IPS-18a (cell line): ENCODE measurements around the gene PPP2R5C.
A peak's percentile ranks its signal among the peaks of the same experiment; 100 is the strongest.

Experiments
- H3K27ac ChIP-seq: one replicate; pipeline ENCODE4 v1.5.1; 2013; ENCODE audit warnings: low read length
- H3K27me3 ChIP-seq: one replicate; pipeline ENCODE4 v1.6.1; 2013; ENCODE audit warnings: mild to moderate bottlenecking, low read length; ENCODE audit not compliant: control insufficient read depth, insufficient read depth
- H3K36me3 ChIP-seq: one replicate; pipeline ENCODE4 v1.6.1; 2013; ENCODE audit warnings: low read depth, low read length; ENCODE audit not compliant: control insufficient read depth
- H3K4me1 ChIP-seq: one replicate; pipeline ENCODE4 v1.6.1; 2013; ENCODE audit warnings: low read depth, low read length; ENCODE audit not compliant: control insufficient read depth
- H3K4me3 ChIP-seq: one replicate; pipeline ENCODE4 v1.5.1; 2013; ENCODE audit warnings: low read length
- H3K9ac ChIP-seq: one replicate; pipeline ENCODE4 v1.6.1; 2013; ENCODE audit warnings: mild to moderate bottlenecking, low read length, moderate library complexity
- H3K9me3 ChIP-seq: one replicate; pipeline ENCODE4 v1.6.1; 2013; ENCODE audit warnings: low read depth, low read length; ENCODE audit not compliant: control insufficient read depth

PPP2R5C gene

DNA sequence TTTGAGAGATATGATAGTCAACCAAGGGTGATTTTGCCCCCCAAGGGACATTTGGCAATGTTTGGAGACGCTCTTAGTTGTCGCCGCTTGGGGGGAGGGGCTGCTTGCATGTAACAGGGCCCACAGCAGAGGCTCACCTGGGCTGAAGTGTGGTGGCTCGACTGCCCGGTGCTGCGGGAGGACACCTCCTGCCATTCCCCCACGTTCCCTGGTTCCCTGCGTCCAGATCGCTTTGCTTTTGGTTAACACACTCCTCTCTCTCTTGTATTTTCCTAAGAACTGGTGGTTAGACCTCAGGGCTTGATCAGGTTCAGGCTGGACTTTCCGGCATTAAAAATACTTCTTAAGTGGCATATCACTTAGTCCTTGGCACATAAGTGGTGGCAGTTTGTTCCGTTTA lies 18.9 kb downstream of the PPP2R5C start:
- Histone ChIP-seq H3K4me3 (peak overlapping the region; percentile 68), H3K9me3 (no peaks in the 10 kb centered on the region), H3K4me1 (peaks cover 6% of the 10 kb centered on the region), H3K27me3 (peaks cover 37% of the 10 kb centered on the region), H3K36me3 (no peaks in the 10 kb centered on the region), H3K27ac (no peak overlapping the region), H3K9ac (no peak overlapping the region)

DNA sequence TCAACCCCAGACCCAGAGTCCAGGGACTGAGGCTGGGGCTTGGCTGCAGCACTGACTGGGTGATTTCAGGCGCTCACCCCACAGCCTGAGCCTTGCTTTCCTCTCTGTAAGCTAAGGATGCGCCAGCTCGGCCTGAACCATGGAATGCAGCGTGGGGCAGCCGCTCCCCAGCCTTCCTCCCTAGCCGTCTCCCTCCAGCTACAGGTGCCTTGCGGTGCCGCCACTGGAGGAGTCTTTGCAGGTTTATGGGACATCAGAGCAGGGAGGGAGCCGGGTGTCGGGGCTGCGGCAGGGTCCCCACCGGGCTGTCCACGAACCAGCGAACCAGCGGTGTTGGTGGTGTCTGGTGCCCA lies 19.4 kb downstream of the PPP2R5C start:
- no peak overlapping the region for H3K27ac ChIP-seq
- H3K9ac ChIP-seq, result no peak overlapping the region
- peak overlapping the region; percentile 68 for H3K4me3 ChIP-seq
- H3K27me3 ChIP-seq, result peaks cover 37% of the 10 kb centered on the region
- H3K36me3 ChIP-seq, result no peaks in the 10 kb centered on the region
- peaks cover 6% of the 10 kb centered on the region for H3K4me1 ChIP-seq
- H3K9me3 ChIP-seq, result no peaks in the 10 kb centered on the region

DNA sequence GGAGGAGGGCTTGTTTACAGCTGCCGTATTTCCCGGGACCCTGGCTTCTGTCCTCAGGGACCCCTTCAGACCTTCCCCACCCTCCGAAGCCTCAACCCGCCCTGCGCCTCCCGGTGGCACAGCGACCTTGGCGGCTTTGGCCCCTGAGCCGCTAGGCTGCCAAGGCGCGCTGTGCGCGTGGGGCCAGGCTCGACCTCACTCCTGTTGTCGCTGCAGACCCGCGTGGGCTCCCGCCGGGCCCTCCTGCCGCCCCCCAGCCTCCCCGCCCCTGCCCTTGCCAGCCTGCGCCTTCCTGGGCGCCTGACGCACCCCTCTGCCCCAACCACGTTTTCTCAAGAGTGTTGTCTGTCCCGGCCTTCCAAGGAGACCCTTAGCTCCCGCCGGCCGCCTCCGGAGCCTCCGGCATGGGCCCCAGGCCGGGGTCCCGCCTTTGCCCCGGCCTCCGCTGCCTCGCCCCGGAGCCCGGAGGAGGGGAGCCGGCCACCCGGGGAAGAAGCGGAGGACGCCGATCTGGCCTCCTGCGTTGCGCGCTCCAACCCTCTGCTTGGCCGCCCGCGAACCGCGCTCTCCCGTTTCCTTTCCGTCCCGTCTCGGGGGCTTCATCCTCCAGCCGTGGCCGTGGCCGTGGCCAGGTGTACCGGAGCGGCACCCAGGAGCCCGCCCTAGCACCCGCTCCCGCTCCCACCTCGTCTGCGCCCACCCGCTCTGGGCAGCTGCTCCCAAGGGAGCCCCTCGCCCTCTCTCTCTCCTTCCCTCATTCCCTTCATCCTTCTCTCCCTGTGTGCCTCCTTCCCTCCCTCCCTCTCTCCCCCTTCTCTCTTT lies 19.9 kb downstream of the PPP2R5C start:
- Histone ChIP-seq H3K36me3 (no peaks in the 10 kb centered on the region), H3K4me1 (peaks cover 6% of the 10 kb centered on the region), H3K9ac (no peak overlapping the region), H3K9me3 (no peaks in the 10 kb centered on the region), H3K4me3 (peak overlapping the region; percentile 68), H3K27me3 (peaks cover 37% of the 10 kb centered on the region), H3K27ac (no peak overlapping the region)

DNA sequence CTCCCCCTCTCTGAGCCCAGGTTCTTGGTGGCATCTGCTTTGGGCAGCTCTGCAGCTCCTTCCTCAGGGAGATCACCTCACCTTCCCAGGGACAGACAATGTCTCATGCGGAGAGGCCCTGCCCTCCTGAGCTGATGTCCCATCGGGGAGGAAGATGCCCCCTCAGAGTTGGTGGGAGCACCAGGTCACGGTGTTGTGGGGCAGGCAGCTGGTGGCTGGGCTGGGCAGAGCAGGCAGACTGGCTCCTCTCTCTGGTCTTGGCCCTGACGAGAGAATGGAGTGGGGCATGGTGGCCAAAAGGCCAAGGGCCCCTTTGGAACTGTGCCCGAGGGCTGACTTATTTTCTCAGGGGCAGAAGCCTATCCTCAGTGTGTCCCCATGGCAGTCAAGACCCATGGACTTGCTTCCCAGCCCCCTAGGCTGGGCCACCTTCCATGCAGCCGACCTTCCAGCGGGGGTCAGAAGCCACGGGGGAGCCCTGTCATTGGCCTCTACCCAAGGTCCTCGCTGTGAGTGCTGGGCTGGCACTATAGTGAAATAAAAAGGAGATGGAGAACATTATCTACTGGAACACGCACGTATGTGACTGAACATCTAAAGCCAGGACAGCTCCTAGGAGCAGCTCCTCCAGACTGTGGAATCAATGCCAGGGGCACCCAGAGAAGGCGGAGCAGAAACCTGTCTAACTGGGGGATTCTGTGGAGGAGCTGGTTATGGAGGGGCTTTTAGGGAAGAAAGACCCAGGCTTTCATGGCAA lies 21.9 kb downstream of the PPP2R5C start:
- Histone ChIP-seq H3K9ac (no peak overlapping the region), H3K27me3 (peaks cover 34% of the 10 kb centered on the region), H3K27ac (no peak overlapping the region), H3K36me3 (no peaks in the 10 kb centered on the region), H3K9me3 (no peaks in the 10 kb centered on the region), H3K4me1 (peaks cover 6% of the 10 kb centered on the region), H3K4me3 (no peak overlapping the region)

DNA sequence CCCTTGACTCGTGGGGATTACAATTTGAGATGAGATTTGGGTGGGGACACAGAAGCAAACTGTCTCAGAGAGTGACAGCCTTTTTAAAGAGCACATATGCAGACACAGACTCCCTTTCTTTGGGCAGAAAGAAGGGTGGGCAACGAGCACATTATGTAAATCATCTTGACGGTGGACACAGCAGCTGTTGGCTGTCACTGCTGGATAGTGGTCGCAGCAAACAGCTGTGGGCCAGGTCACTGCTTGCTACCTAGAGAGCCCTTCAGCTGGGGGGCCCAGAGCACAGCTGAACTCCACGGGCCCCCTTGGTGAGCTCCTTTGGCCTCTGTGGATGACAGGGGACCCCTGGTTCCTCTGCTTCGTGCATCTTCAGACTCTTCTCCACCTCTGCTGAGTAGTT lies 23.1 kb downstream of the PPP2R5C start:
- no peak overlapping the region for H3K4me3 ChIP-seq
- no peak overlapping the region for H3K9ac ChIP-seq
- no peak overlapping the region for H3K27ac ChIP-seq
- peaks cover 6% of the 10 kb centered on the region for H3K4me1 ChIP-seq
- peaks cover 22% of the 10 kb centered on the region for H3K27me3 ChIP-seq
- no peaks in the 10 kb centered on the region for H3K36me3 ChIP-seq
- H3K9me3 ChIP-seq, result no peaks in the 10 kb centered on the region

DNA sequence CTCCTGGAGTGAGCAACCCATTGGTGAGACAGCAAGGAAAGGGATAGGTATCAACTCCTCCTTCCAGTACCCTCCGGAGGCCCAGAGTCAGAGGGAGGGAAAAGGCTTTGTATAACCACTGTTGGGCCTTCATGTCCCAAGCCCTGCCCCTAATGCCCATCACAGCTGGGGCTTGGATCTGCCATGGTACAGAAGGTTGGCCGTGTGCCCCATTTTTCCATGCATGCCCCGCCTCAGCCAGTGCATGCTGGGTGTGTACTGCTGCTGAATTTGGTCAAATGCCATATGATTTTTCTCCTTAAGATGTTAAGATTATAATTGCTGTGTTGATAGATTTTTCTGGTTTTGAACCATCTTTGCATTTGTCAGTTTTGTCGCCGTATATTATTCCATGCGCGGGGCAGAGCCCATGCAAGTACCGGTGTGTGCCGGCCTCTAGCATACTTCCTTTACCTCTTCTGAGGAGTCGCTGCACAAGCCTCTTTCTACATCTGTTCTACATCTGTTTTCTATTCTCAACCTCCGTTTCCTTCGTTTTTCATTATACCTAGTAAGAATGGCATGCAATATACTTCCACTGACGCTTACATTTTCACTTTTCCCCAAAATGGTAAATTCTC lies 26.6 kb downstream of the PPP2R5C start:
- no peaks in the 10 kb centered on the region for H3K9me3 ChIP-seq
- no peaks in the 10 kb centered on the region for H3K4me1 ChIP-seq
- H3K9ac ChIP-seq, result no peak overlapping the region
- no peaks in the 10 kb centered on the region for H3K27me3 ChIP-seq
- no peaks in the 10 kb centered on the region for H3K36me3 ChIP-seq
- H3K4me3 ChIP-seq, result no peak overlapping the region
- H3K27ac ChIP-seq, result no peak overlapping the region

DNA sequence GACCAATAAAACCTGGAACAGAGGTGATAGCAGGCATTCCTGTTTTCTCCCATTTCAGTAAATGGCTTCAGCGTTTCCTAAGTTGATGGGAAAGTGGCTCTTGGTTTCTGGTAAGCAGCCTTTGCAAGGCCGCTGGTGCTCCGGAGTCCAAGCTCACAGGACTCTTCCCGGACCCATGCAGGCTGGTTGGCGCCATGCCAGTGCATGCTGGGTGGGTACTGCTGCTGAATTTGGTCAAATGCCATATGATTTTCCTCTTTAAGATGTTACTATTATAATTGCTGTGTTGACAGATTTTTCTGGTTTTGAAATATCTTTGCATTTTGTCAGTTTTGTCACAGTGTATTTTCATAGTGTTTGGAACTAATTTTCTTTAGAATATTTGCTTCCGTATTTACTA lies 27.7 kb downstream of the PPP2R5C start:
- Histone ChIP-seq H3K4me1 (no peaks in the 10 kb centered on the region), H3K4me3 (no peak overlapping the region), H3K27me3 (no peaks in the 10 kb centered on the region), H3K27ac (no peak overlapping the region), H3K9me3 (no peaks in the 10 kb centered on the region), H3K36me3 (no peaks in the 10 kb centered on the region), H3K9ac (no peak overlapping the region)

DNA sequence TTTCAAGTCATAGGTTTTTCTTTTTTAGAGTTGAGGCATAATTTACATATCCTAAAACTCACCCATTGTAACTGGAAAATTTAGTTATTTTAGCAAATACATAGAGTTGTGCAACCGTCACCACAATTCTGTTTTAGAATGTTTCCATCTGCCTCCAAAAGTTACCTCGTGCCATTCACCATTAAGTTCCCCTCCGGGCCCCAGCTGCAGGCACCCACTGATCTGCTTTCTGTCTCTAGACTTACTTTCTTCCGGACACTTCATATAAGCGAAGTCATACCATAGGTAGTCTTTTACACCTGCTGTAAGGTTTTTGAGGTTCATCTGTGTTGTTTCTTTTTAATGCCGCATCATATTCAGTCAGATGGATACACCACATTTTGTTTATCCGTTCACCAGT lies 28.7 kb downstream of the PPP2R5C start:
- Histone ChIP-seq H3K27ac (no peak overlapping the region), H3K9ac (no peak overlapping the region)

DNA sequence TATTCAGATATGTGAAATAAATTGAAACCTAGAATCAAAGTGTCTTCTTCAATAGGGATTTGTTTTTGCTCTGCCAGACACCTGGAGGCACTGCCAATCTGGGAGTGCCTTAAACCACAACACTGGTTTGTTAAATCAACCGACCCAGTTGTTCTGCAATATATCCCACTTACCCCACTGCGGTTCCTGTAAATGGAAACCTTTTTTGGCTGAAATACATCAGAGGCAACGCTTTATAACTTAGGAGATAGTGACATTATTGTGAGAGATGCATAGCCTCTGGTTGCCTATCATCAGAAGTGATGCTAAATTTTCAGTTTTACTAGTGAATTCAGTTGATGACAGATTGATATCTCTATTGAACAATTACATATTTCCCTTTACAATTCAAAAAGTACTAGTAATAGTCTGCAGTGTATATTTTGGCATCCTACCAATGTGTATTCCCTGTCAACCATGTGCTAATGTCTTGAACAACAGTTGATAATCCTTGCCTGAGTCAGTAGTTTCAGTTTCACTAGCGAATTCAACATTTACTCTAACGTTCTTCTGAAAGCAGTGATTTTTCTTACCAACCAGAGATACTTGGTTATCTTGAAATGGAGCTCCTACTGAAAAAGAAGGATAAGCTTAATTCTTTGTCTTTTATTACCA lies 30.5 kb downstream of the PPP2R5C start:
- Histone ChIP-seq H3K9ac (no peak overlapping the region), H3K4me3 (no peak overlapping the region), H3K36me3 (no peaks in the 10 kb centered on the region), H3K27me3 (no peaks in the 10 kb centered on the region), H3K9me3 (no peaks in the 10 kb centered on the region), H3K27ac (no peak overlapping the region), H3K4me1 (no peaks in the 10 kb centered on the region)

More for the DNA sequence above, 28.7 kb downstream of the PPP2R5C start:
- Histone ChIP-seq H3K4me3 (no peak overlapping the region), H3K4me1 (no peaks in the 10 kb centered on the region), H3K36me3 (no peaks in the 10 kb centered on the region), H3K27me3 (no peaks in the 10 kb centered on the region), H3K9me3 (no peaks in the 10 kb centered on the region)

DNA sequence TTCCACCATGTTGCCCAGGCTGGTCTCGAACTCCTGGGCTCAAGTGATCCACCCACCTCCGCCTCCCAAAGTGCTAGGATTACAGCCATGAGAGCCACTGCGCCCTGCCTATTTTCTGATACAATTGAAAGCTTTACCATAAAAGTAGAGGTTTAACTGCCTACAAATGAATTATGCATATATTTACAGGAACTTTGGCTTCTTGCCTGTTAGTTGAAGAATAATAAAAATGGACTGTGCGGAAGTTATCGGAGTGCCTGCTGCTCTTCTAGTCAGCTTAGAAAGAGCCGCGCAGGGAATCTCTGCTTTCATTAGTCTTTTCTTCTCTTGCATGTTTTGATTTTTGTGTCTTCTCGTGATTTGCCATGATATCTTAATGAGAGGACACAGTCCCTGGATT lies 34.5 kb downstream of the PPP2R5C start:
- H3K9ac ChIP-seq, result no peak overlapping the region
- H3K36me3 ChIP-seq, result no peaks in the 10 kb centered on the region
- no peaks in the 10 kb centered on the region for H3K4me1 ChIP-seq

DNA sequence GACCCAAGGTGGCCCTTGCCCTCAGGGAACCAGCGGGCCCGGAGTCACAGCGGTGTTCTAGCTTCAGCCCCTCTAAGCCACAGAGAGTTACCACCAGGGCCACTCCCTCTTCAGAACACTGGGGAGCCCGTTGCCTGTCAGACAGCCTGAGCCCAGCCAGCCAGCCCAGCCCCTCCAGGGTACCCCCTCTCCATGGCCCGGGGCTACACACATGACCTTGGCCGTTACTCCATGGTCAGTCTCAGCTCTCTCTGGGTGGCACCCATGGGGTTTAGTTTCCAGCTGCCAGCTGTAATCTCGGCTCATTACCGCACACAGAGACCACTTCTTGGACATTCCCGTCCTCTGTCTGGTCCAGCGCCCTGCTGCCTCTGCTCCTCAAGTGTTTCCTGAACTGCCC lies 35.0 kb downstream of the PPP2R5C start:
- no peak overlapping the region for H3K27ac ChIP-seq
- no peaks in the 10 kb centered on the region for H3K36me3 ChIP-seq
- no peaks in the 10 kb centered on the region for H3K4me1 ChIP-seq
- no peaks in the 10 kb centered on the region for H3K9me3 ChIP-seq
- no peak overlapping the region for H3K9ac ChIP-seq
- H3K4me3 ChIP-seq, result no peak overlapping the region
- no peaks in the 10 kb centered on the region for H3K27me3 ChIP-seq

More for the DNA sequence above, 34.5 kb downstream of the PPP2R5C start:
- Histone ChIP-seq H3K4me3 (no peak overlapping the region), H3K9me3 (no peaks in the 10 kb centered on the region), H3K27me3 (no peaks in the 10 kb centered on the region), H3K27ac (no peak overlapping the region)
